Astrocyte of the spinal cord (primary cell): ENCODE measurements around the gene ORM2.
"Not testable (repeated sequence)": the region's sequence is repeated elsewhere in the genome, so short reads cannot be mapped to it uniquely, and the experiment has no call there.

ENCODE experiments used
- DNase-seq: peaks from one replicate; pipeline ENCODE4 v3.0.0; 2011; ENCODE audit warnings: low read depth, low spot score
- H3K4me3 ChIP-seq: 2 replicates; pipeline ENCODE4 v1.5.1; 2011; ENCODE audit warnings: low read depth, mild to moderate bottlenecking, low read length, moderate library complexity
- in situ Hi-C: cut with HindIII; loops from 2 replicates; pipeline ENCODE4 v1.10.0; 2017; ENCODE audit warnings: low sequenced_read_pairs
- TF ChIP-seq, protein P1 (sequence below): IDR thresholded peaks from 2 replicates; pipeline ENCODE4 v1.5.1; 2012; ENCODE audit warnings: low read depth, mild to moderate bottlenecking, low read length, inconsistent platforms

ORM2 gene

GRCh38 chr9:114329625-114330022, at the start of gene ORM2:
TSS of gene ORM2 (plus strand) at chr9:114329869. CDS start at chr9:114329905, 36 bp downstream.
- DNase-seq, H3K4me3 ChIP-seq, in situ Hi-C loops: not testable (repeated sequence)

DNA sequence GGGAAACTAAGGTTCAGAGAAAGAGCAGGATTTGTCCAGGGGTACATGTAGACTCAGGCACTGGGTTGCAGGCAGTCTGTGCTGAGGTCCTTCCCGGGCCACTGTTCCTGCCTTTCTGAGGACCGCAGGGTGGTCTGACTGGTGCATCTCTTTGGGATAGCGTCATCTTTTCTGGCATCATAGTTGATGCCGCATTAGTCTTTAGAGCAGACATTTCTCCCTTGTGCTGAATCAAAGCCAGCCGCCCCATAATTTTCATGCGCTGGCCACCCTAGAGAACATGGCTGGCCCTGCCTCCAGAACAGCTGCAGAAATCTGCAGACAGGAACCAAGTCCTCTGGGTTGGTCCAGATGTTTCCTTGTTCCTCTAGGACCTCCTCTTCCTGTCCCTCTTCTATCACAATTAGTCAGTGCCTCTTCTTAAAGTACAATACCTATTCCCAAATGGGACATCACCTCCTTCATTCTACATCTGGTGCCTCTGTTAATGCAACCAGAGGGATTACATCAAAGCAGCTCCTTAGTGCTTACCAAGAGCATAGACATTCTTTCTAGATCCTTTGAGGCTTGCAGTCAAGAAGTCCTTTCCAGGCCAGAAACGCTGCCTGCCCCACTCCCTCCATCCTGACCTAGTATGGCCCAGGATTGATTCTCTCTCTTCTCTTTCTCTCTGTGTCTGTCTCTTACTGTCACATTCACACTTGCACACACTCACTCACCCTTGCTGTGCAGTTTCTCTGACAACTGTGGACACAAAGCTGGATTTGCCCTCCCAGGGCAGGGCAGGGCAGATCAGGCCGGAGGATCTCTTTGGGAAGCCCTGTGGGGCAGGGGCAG, 48.8 kb upstream of the ORM2 start:
- no peak overlapping the region for H3K4me3 ChIP-seq
- no peak for DNase-seq
- TF ChIP-seq, protein P1, sequence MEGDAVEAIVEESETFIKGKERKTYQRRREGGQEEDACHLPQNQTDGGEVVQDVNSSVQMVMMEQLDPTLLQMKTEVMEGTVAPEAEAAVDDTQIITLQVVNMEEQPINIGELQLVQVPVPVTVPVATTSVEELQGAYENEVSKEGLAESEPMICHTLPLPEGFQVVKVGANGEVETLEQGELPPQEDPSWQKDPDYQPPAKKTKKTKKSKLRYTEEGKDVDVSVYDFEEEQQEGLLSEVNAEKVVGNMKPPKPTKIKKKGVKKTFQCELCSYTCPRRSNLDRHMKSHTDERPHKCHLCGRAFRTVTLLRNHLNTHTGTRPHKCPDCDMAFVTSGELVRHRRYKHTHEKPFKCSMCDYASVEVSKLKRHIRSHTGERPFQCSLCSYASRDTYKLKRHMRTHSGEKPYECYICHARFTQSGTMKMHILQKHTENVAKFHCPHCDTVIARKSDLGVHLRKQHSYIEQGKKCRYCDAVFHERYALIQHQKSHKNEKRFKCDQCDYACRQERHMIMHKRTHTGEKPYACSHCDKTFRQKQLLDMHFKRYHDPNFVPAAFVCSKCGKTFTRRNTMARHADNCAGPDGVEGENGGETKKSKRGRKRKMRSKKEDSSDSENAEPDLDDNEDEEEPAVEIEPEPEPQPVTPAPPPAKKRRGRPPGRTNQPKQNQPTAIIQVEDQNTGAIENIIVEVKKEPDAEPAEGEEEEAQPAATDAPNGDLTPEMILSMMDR = no peak
- in situ Hi-C loops = no loop called here

DNA sequence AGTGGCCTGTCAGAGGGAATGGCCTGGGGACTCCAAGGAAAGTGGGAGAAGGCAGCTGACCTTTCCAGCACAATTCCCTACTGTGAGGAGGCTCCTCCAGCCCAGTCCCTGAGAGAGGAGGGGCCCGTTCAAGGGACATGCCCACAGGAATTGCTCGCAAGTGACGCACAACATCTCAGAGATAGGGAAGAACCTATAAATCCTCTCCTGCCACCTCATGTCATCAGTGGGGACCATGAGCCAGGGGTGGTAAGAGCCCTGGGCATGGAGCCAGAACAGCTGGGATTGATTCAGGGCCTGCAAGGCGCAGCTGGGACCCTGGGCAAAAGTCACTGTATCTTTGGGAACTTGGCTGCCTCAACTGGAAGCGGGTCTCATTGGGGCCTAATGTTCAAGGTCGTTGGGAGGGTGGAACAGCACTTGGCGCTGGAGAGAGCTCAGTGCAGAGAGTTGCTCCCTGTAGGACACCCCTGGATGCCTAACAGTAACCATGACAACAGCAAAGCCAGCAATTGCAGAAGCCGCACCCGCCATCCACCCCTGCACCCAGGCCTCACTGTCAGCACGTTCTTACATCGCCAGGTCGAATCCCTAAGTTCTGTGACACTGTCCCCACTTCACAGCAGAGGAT, 48.1 kb upstream of the ORM2 start:
- no peak overlapping the region for H3K4me3 ChIP-seq
- in situ Hi-C loops = no loop called here
- peak; percentile 31 for DNase-seq
- TF ChIP-seq, protein P1 = no peak

GRCh38 chr9:114282104-114282485, 47.6 kb upstream of the ORM2 start:
- H3K4me3 ChIP-seq = no peak overlapping the region
- in situ Hi-C loops = no loop called here
- DNase-seq = no peak
- TF ChIP-seq, protein P1 = no peak

DNA sequence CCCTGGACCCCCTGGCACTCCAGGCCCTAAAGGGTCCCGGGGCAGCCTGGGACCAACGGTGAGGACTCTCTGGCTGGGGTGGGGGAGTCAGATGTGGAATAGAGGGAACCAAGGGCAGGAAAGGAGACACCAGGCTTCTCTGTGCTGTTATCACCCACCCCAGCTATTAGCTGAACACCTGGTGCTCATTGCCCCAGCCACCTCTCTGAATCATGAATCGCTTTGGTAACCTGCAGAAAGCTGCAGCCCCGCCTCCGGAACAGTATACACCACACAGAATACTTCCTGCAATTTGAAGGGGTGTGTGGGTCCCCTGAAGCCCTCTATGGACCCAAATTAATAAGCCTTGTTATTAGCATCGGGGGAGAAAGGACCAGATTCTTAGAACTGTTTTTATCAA, 47.2 kb upstream of the ORM2 start:
- TF ChIP-seq, protein P1 = no peak
- no peak overlapping the region for H3K4me3 ChIP-seq
- no peak for DNase-seq
- in situ Hi-C loops = no loop called here

DNA sequence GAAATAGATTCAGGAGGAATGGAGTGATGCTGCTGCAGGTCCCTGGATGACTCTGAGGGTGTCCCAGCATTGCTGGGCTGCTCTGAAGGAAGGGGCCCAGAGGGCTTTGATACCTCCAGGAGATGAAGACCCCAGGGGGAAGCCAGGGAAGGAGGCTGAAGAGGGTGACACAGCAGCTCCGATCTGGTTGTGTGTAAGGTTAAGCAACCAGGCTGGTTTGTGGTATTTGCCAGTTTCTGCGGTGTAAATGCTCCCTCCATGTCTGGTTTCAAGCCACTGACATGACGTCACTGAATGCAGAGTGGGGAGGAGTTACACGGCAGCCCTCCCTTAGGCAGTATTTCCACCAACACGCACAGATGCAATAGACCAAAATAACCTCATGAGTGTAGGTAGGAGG, 46.7 kb upstream of the ORM2 start:
- TF ChIP-seq, protein P1 = no peak
- peak; percentile 82 for DNase-seq
- no peak overlapping the region for H3K4me3 ChIP-seq
- in situ Hi-C loops = no loop called here

GRCh38 chr9:114283551-114284111, 46.0 kb upstream of the ORM2 start:
- DNase-seq = no peak
- in situ Hi-C loops = no loop called here

More at GRCh38 chr9:114283551-114284111, 46.0 kb upstream of the ORM2 start:
- TF ChIP-seq, protein P1 = no peak
- no peak overlapping the region for H3K4me3 ChIP-seq
